Heart right ventricle (tissue), 16 donors: ENCODE results near the gene IGSF21. TPM values are rescaled to one million over a fixed set of nuclear protein-coding genes. Genes with fewer than 3 reads are reported as not detected.

Experiments
- ATAC-seq, 8 donors: fragments of 200-7000 bp; cut with Tn5 transposase; one replicate each; pipeline ENCODE4 v1.9.1; 2020; ENCODE audit warnings: mild to moderate bottlenecking in 8 of 8, moderate library complexity in 8 of 8, moderate number of reproducible peaks in 1 of 8
- DNase-seq, 2 donors: peaks; one replicate each; pipeline ENCODE4 v3.0.0-alpha.2; 2020
- H3K27ac ChIP-seq, 10 donors: fragments of 200-600 bp; sonication (generic) in 2 of 10; one replicate each; pipeline versions ENCODE4 v1.5.0 to v1.8.0; 2020 to 2022; ENCODE audit warnings: mild to moderate bottlenecking in 3 of 10
- H3K27me3 ChIP-seq, 7 donors: fragments of 200-600 bp; one replicate each; pipeline ENCODE4 v1.8.0; 2021 to 2022; ENCODE audit warnings: mild to moderate bottlenecking in 2 of 7
- H3K36me3 ChIP-seq, 9 donors: fragments of 200-600 bp; sonication (generic) in 1 of 9; one replicate each; pipeline versions ENCODE4 v1.5.0 to v1.8.0; 2020 to 2022; ENCODE audit warnings: mild to moderate bottlenecking in 2 of 9
- H3K4me1 ChIP-seq, 9 donors: fragments of 200-600 bp; sonication (generic) in 1 of 9; one replicate each; pipeline versions ENCODE4 v1.5.0 to v1.8.0; 2020 to 2022; ENCODE audit warnings: mild to moderate bottlenecking in 4 of 9
- H3K4me3 ChIP-seq, 10 donors: fragments of 200-600 bp; sonication (generic) in 2 of 10; one replicate each; pipeline versions ENCODE4 v1.5.0 to v1.8.0; 2020 to 2022; ENCODE audit warnings: mild to moderate bottlenecking in 7 of 10, moderate library complexity in 2 of 10
- H3K9me3 ChIP-seq, 11 donors: fragments of 200-600 bp in 10 of 11; sonication (generic) in 2 of 11; one replicate each; pipeline versions ENCODE4 v1.5.0 to v1.8.0; 2013 to 2022; ENCODE audit warnings: mild to moderate bottlenecking in 2 of 11, control low read depth in 1 of 11, moderate library complexity in 1 of 11
- WGBS, 2 donors: extraction: QIAGEN DNeasy Blood & Tissue Kit; methylation state at CpG; one replicate each; pipeline ENCODE4 v1.1.7; 2013; ENCODE audit warnings: inconsistent platforms in 1 of 2; 5-methylcytosine and 5-hydroxymethylcytosine counted together
- intact Hi-C, 10 donors: fragments of 100-400 bp; cut with DNase I; formaldehyde crosslinking; loops; one replicate each; pipeline versions ENCODE4 v1.11.1 to v1.14.2; 2022
- polyA plus RNA-seq, 2 donors: library from polyadenylated mRNA; stranded (reverse); fragments of 200-250 nt; gene quantifications; one replicate each; pipeline ENCODE4 v1.2.3, GENCODE V29; 2013
- total RNA-seq, 10 donors: library from RNA; stranded (reverse); fragmentation: NEBNext Ultra II Directional in 3 of 10; extraction: Animal tissue kit (Norgen Biotek cat#: 25700) in 3 of 10; gene quantifications; one replicate each; pipeline versions ENCODE4 v1.2.1 to v1.2.4, GENCODE V29; 2021 to 2023
- TF ChIP-seq, protein P1 (sequence below), 9 donors: fragments of 200-600 bp; sonication (generic) in 2 of 9; IDR thresholded peaks; one replicate each; pipeline versions ENCODE4 v1.5.0 to v1.8.0; 2021 to 2022; ENCODE audit warnings: antibody characterized with exemption in 9 of 9, mild to moderate bottlenecking in 5 of 9, moderate library complexity in 1 of 9
- donor health status: Arrhythmogenic right ventricular cardiomyopathy.
- donor health status: ischemic (EF 13 %, LVEDD 7.1; RV severe dilation, severe dysfunction).
- donor health status: healthy with polysubstance abuse.
- donor health status: DM: no; HTN: yes; CAD: no.
- donor health status: DM: no; HTN: no; CAD: no.
- donor health status: ischemic (EF 25% LVEDD 6.9; RV normal size, moderate dysfunction).
- donor health status: ischemic (EF 25% LVEDD 5.7; RV mildly dilated, moderate dysfunction).
- donor health status: healthy.
- donor health status: DM: yes; HTN: yes; CAD: no.
- donor health status: Ischemic cardiomyopathy.
- donor health status: ischemic (EF 35%, LVEDD 5.7; RV mildly dilated, moderate dysfunction).
- donor health status: nonischemic (EF 11% LVEDD 7.7; RV severe dilation, severe dysfunction).
- donor health status: DM: yes; HTN: yes; CAD: no.
- donor health status: PGD.
- donor health status: ischemic (EF 29% LVEDD 5.4; RV normal size, mild dysfunction).
- donor health status: nonischemic (EF 23%, LVEDD 6.1; RV moderate dilation, normal function).

The IGSF21 gene
- total and polyA plus RNA-seq, 12 donors: 0.13 to 1.6 (median 0.51) TPM; not detected in 1

DNA sequence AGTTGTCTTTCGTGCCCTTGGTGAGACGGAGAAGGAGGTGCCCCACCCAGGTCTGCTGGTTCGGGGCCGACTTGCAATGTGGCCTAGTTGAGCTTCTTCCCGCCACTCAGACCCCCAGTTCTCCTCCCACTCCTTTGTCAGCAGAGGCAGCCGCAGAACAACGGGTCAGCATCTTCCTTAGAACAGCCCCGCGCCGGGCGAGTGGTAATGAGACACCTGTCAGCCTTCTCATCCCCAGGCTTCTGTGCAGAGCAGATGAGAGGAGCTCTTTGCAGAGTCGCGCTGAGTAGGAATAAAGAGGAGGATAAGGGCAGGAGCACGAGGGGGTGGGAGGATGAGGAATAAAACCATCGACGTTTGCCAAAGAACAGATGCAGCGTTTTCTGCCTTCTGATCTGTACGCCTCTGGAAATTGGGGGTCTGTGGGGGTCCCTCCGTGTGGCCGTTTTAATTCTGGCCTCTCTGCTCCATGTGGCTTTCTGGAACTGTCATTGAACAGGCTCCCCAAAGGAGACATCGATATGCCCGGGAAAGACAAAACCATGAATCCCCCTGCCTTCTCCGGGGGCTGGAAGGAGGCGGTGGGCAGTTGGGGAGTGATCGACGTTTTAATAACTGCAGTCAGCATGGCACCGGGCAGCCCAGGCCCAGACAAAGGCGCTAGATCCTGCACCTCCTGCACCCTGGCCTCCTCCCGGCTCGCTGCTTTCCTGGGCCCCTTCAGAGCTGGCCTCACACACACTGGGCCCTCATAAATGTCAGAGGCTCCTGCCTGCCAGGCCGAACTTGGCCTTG, 27.5 kb upstream of the IGSF21 start:
- WGBS, 2 donors: 78 to 79% methylated on average over 31 of the region's 31 CpGs
- Histone ChIP-seq H3K4me1 (no peaks in the 10 kb centered on the region), H3K27ac (no peak overlapping the region), H3K4me3 (no peak overlapping the region), H3K9me3 (no peaks in the 10 kb centered on the region), H3K36me3 (no peaks in the 10 kb centered on the region), H3K27me3 (peaks cover 0 to 59% (median 12%) of the 10 kb centered on the region in 7 donors)
- TF ChIP-seq, protein P1, sequence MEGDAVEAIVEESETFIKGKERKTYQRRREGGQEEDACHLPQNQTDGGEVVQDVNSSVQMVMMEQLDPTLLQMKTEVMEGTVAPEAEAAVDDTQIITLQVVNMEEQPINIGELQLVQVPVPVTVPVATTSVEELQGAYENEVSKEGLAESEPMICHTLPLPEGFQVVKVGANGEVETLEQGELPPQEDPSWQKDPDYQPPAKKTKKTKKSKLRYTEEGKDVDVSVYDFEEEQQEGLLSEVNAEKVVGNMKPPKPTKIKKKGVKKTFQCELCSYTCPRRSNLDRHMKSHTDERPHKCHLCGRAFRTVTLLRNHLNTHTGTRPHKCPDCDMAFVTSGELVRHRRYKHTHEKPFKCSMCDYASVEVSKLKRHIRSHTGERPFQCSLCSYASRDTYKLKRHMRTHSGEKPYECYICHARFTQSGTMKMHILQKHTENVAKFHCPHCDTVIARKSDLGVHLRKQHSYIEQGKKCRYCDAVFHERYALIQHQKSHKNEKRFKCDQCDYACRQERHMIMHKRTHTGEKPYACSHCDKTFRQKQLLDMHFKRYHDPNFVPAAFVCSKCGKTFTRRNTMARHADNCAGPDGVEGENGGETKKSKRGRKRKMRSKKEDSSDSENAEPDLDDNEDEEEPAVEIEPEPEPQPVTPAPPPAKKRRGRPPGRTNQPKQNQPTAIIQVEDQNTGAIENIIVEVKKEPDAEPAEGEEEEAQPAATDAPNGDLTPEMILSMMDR (IDR thresholded peaks at IDR 0.05): no peak
- no peak for DNase-seq
- intact Hi-C loops: no loop called here
- no peak for ATAC-seq

DNA sequence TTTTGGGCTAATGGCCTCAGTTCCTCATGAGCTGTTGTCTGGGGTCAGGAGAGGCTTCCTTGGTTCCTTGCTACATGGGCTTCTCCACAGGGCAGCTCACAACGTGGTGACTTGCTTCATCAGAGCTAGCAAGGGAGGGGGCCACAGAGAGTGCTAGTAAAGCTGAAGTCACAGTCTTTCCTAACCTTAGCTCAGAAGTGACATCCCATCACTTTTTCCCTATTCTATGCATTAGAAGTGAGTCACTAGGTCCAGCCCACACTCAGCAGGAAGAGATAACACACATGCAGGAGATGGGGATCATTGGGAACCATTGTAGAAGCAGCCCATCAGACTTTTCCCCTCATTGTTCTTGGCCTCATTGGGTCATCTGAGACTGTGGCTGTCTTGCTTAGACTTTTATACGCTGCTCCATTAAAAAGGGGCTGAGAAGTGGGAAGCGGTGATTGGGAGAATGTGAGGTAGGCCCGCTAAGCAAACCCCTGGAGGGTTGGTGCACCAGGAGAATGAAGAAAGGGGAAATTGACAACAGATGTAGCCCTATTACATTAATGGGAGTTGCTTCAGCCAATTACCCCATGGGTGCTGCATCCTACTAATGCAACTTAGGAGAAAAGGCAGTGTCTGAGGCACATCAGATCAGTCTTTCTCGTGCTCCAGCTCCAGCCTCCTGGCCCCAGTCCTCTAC, 22.1 kb upstream of the IGSF21 start:
- no peak overlapping the region for H3K4me3 ChIP-seq
- no peaks in the 10 kb centered on the region for H3K36me3 ChIP-seq
- TF ChIP-seq, protein P1 (IDR thresholded peaks at IDR 0.05): no peak
- H3K27ac ChIP-seq: no peak overlapping the region
- H3K9me3 ChIP-seq: no peaks in the 10 kb centered on the region
- no peaks in the 10 kb centered on the region for H3K4me1 ChIP-seq
- ATAC-seq (no peak), DNase-seq (no peak)
- 57 to 62% methylated on average over 5 of the region's 5 CpGs for WGBS, 2 donors
- peaks cover 0 to 83% (median 34%) of the 10 kb centered on the region in 7 donors for H3K27me3 ChIP-seq
- intact Hi-C loops: no loop called here

DNA sequence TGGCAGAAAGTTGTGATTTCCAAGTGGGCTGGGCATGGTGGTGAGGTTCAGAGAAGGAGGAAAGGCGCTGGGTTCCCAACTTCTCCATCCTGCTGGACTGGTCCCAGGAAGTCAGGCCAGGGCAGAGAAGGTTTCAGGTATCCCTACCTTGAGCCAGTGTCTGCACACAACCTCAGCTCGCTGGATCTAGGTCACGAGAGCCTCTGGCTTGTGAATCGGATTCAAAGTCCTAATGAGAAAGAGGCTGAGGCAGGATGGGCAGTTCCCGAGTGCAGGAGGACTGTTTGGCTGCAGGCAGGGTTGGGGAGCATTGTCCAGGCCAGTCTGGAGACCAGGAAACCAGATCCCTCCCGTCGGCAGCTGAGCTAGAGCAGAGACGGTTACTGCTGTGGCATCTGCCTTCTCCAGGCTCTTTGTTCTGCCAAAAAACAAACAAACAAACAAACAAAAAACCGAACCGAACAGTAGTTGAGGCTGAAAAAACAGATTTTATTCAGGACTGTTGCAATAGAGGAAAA, 19.5 kb upstream of the IGSF21 start:
- Histone ChIP-seq H3K36me3 (no peaks in the 10 kb centered on the region), H3K4me1 (no peaks in the 10 kb centered on the region), H3K27me3 (peaks cover 0 to 84% (median 44%) of the 10 kb centered on the region in 7 donors), H3K4me3 (no peak overlapping the region), H3K9me3 (no peaks in the 10 kb centered on the region), H3K27ac (no peak overlapping the region)
- intact Hi-C loops: no loop called here
- TF ChIP-seq, protein P1 (IDR thresholded peaks at IDR 0.05): no peak
- no peak for DNase-seq
- no peak for ATAC-seq
- 20 to 21% methylated on average over 10 of the region's 10 CpGs for WGBS, 2 donors

DNA sequence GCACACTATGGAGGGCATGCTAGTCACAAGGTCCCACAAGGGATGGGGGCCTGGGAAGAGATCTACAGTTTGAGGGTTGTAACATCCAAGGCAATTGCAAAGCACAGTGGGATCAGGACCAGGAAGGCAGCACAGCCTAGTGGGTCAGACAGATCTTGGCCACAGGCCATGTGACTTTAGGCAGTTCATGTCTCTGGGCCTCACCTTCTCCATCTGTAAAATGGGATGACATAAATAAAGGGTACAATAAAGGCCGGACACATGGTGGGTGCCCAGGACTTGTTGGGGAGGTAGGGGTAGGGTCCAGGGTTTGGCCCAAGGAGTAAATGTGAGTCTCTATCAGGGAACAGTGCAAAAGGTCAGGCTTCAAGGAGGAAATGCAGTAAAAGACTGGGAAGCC, 18.1 kb upstream of the IGSF21 start:
- 98 to 100% methylated on average over 1 of the region's 1 CpG for WGBS, 2 donors
- H3K27ac ChIP-seq: no peak overlapping the region
- ATAC-seq: no peak
- TF ChIP-seq, protein P1 (IDR thresholded peaks at IDR 0.05): no peak
- H3K4me3 ChIP-seq: no peak overlapping the region
- intact Hi-C loops: no loop called here
- H3K4me1 ChIP-seq: no peaks in the 10 kb centered on the region
- H3K27me3 ChIP-seq: peaks cover 0 to 89% (median 55%) of the 10 kb centered on the region in 7 donors
- H3K9me3 ChIP-seq: peaks cover 0 to 3% (median 0%) of the 10 kb centered on the region in 11 donors
- H3K36me3 ChIP-seq: no peaks in the 10 kb centered on the region
- no peak for DNase-seq
